Measurements from ENCODE around the gene GAB4. TPM values are rescaled to one million over a fixed set of nuclear protein-coding genes. Genes with fewer than 3 reads are reported as not detected.

GAB4 gene
- total and polyA plus RNA-seq, 2 donors (not counting 3 experiments of a cell fraction or from before 2014, with no cell fraction given): not detected

- Histone ChIP-seq H4K20me1 (replicated peaks; ENCODE audit: control insufficient read depth, extremely low read depth, insufficient read depth, low read length) (no peaks in the 10 kb centered on the region), H3K4me1 (ENCODE audit: control insufficient read depth, extremely low read depth, insufficient read depth, low read length) (no peaks in the 10 kb centered on the region), H3K9ac (replicated peaks; ENCODE audit: extremely low read depth, insufficient read depth, low read length) (no peak overlapping the region), H3K27me3 (ENCODE audit: control insufficient read depth in 2 of 2, insufficient read depth in 2 of 2, low read length in 2 of 2) (no peaks in the 10 kb centered on the region), H3K79me2 (ENCODE audit: control insufficient read depth, insufficient read depth, low read length) (no peaks in the 10 kb centered on the region), H3K4me2 (ENCODE audit: insufficient read depth, low read length) (no peak overlapping the region), H3K36me3 (ENCODE audit: control insufficient read depth in 2 of 2, extremely low read depth in 1 of 2, insufficient read depth in 2 of 2, low read length in 2 of 2) (no peaks in the 10 kb centered on the region), H3K4me3 (replicated peaks in 1 of 3; ENCODE audit: insufficient read depth in 1 of 3, low read depth in 1 of 3, low read length in 3 of 3) (no peak overlapping the region), H3K9me1 (replicated peaks; ENCODE audit: control insufficient read depth, extremely low read depth, insufficient read depth, low read length) (no peaks in the 10 kb centered on the region), H3K27ac (ENCODE audit: insufficient read depth, low read depth, low read length) (no peak overlapping the region), H2AFZ (ENCODE audit: low read depth, low read length) (no peak overlapping the region), H3K9me3 (replicated peaks; ENCODE audit: control insufficient read depth, insufficient read depth, low read length) (peaks cover 2% of the 10 kb centered on the region)
- ChIA-PET POLR2A (no interaction called here), CTCF (no interaction called here)
- BruUV-seq (replicated peaks): no TSS peak
- dilution Hi-C loops (cut with MboI; ENCODE audit: extremely low pct_ligation_motif_present, low sequenced_read_pairs): no loop called here
- DNase-seq (ENCODE audit: low read depth, low spot score): no peak
- TF ChIP-seq POLR2AphosphoS5 (IDR thresholded peaks at IDR 0.05; ENCODE audit: insufficient read depth, low read depth, low read length): no peak
- intact Hi-C loops (cut with micrococcal nuclease): no loop called here
- FAIRE-seq: no peak
These were observed 33.5 kb downstream of the GAB4 start for GRCh38 chr22:16974298-16975084.

GRCh38 chr22:16973591-16974297 lies 34.3 kb downstream of the GAB4 start:
- Histone ChIP-seq H4K20me1 (replicated peaks; ENCODE audit: control insufficient read depth, extremely low read depth, insufficient read depth, low read length) (no peaks in the 10 kb centered on the region), H3K27me3 (ENCODE audit: control insufficient read depth in 2 of 2, insufficient read depth in 2 of 2, low read length in 2 of 2) (no peaks in the 10 kb centered on the region), H3K9ac (replicated peaks; ENCODE audit: extremely low read depth, insufficient read depth, low read length) (no peak overlapping the region), H3K79me2 (ENCODE audit: control insufficient read depth, insufficient read depth, low read length) (no peaks in the 10 kb centered on the region), H3K36me3 (ENCODE audit: control insufficient read depth in 2 of 2, extremely low read depth in 1 of 2, insufficient read depth in 2 of 2, low read length in 2 of 2) (no peaks in the 10 kb centered on the region), H3K27ac (ENCODE audit: insufficient read depth, low read depth, low read length) (no peak overlapping the region), H3K4me3 (replicated peaks in 1 of 3; ENCODE audit: insufficient read depth in 1 of 3, low read depth in 1 of 3, low read length in 3 of 3) (no peak overlapping the region), H2AFZ (ENCODE audit: low read depth, low read length) (no peak overlapping the region), H3K9me3 (replicated peaks; ENCODE audit: control insufficient read depth, insufficient read depth, low read length) (peaks cover 2% of the 10 kb centered on the region), H3K4me2 (ENCODE audit: insufficient read depth, low read length) (no peak overlapping the region), H3K4me1 (ENCODE audit: control insufficient read depth, extremely low read depth, insufficient read depth, low read length) (no peaks in the 10 kb centered on the region), H3K9me1 (replicated peaks; ENCODE audit: control insufficient read depth, extremely low read depth, insufficient read depth, low read length) (no peaks in the 10 kb centered on the region)
- no TSS peak for BruUV-seq (replicated peaks)
- FAIRE-seq (no peak), DNase-seq (ENCODE audit: low read depth, low spot score) (no peak)
- POLR2A ChIA-PET: no interaction called here
- dilution Hi-C loops (cut with MboI; ENCODE audit: extremely low pct_ligation_motif_present, low sequenced_read_pairs): no loop called here
- no peak for TF ChIP-seq FOS (IDR thresholded peaks at IDR 0.05; ENCODE audit: borderline replicate concordance, insufficient read depth, low read length)
- TF ChIP-seq MAX (IDR thresholded peaks at IDR 0.05; ENCODE audit: insufficient read depth, insufficient read length): no peak
- no peak for TF ChIP-seq MYC (IDR thresholded peaks at IDR 0.05; ENCODE audit: low read depth, low read length)
- TF ChIP-seq POLR2A (IDR thresholded peaks at IDR 0.05; ENCODE audit: low read depth, low read length): no peak
- no peak for TF ChIP-seq JUN (IDR thresholded peaks at IDR 0.05; ENCODE audit: borderline replicate concordance, insufficient read depth, insufficient read length, low read depth)
- no peak for TF ChIP-seq GATA2 (IDR thresholded peaks at IDR 0.05; ENCODE audit: insufficient read depth, insufficient read length, low read depth, low read length)
- TF ChIP-seq POLR2AphosphoS5 (IDR thresholded peaks at IDR 0.05; ENCODE audit: insufficient read depth, low read depth, low read length): no peak
- no peak for TF ChIP-seq EZH2 (IDR thresholded peaks at IDR 0.05; ENCODE audit: borderline replicate concordance, low read depth, low read length, severe bottlenecking)
- TF ChIP-seq CTCF (IDR thresholded peaks at IDR 0.05; ENCODE audit: extremely low read depth in 1 of 2, insufficient read depth in 1 of 2, low read depth in 1 of 2, low read length in 2 of 2): no peak
- intact Hi-C loops (cut with micrococcal nuclease): no loop called here
- CTCF ChIA-PET: no interaction called here
